NCI-H2171 (cell line): ENCODE data around the gene ADCY4.
A peak's percentile ranks its signal among the peaks of the same experiment; 100 is the strongest.

Experiments
- DNase-seq: peaks from one replicate; lab custom pipeline; 2025; lab: John Stamatoyannopoulos, UW

The ADCY4 gene

DNA sequence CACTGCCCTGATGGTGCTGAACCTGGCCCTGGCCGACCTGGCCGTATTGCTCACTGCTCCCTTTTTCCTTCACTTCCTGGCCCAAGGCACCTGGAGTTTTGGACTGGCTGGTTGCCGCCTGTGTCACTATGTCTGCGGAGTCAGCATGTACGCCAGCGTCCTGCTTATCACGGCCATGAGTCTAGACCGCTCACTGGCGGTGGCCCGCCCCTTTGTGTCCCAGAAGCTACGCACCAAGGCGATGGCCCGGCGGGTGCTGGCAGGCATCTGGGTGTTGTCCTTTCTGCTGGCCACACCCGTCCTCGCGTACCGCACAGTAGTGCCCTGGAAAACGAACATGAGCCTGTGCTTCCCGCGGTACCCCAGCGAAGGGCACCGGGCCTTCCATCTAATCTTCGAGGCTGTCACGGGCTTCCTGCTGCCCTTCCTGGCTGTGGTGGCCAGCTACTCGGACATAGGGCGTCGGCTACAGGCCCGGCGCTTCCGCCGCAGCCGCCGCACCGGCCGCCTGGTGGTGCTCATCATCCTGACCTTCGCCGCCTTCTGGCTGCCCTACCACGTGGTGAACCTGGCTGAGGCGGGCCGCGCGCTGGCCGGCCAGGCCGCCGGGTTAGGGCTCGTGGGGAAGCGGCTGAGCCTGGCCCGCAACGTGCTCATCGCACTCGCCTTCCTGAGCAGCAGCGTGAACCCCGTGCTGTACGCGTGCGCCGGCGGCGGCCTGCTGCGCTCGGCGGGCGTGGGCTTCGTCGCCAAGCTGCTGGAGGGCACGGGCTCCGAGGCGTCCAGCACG is 18.9 kb downstream of the ADCY4 start:
- no peak for DNase-seq

GRCh38 chr14:24315243-24315806 is 19.5 kb downstream of the ADCY4 start:
- DNase-seq = no peak

GRCh38 chr14:24314377-24315193 is 20.3 kb downstream of the ADCY4 start:
- DNase-seq = no peak

DNA sequence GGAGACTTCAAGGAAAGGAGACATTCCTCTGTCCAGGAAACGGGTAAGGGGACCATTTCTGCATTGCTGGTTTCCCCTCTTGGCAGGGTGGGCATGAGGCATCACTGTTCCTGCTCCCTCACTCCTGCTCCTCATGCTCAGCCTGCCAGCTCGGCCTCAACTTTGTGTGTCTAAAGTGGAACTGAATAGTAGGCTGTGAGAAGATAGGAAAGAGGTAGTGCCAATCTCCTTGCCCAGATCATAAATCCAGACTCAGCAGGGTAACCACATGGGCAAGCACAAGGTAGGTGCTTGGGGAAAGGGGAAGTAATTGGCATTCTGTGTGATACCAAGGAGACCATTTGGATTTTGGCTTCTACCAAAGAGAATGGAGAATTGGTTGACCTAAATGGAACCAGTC is 21.0 kb downstream of the ADCY4 start:
- DNase-seq = no peak

GRCh38 chr14:24312736-24313507 is 21.9 kb downstream of the ADCY4 start:
- no peak for DNase-seq

DNA sequence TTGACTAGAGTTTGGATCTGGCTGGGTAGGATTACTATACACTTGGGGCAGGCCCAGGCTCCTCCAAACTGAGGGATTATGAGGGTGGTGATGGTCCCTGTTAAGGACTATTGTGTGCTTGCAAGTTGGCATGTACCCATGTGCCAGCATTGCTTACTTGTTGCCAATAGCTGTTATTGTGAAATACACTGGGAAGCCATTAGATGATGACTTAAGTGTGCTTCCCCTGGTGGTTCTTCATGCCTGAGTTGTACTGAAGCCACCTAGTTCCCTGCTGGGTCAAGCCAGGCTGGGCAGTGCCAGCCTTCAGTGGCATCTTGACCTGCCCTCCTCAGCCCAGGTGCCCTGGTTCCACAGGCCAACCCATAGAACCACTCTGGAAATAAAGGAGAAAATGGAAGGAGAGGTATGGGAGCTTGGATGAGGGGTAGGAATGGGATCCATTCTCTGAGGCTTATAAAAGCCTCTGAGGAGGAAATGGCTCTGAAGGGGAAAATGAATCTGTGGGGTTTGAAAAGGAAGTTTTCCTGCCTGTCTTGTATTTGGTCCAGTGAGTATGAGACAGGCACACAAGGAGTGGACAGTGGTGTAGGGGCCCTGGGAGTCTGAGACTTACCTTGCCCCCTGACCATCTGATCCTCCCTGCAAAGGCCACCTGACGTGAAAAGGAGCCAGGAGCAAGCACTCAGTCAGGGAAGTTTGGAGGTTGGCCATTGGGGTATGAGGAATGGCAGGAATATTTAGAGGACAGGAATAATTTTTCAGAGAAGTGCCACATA is 22.8 kb downstream of the ADCY4 start:
- DNase-seq = no peak

GRCh38 chr14:24310646-24311604 is 23.9 kb downstream of the ADCY4 start, which contains the start of gene LTB4R:
Gene LTB4R (plus strand): TSS chr14:24311502. CDS start chr14:24315652, 4,150 bp downstream.
- DNase-seq = no peak

GRCh38 chr14:24310265-24310645 is 24.6 kb downstream of the ADCY4 start:
- no peak for DNase-seq

GRCh38 chr14:24309538-24310264 is 25.2 kb downstream of the ADCY4 start, which contains the start of gene LTB4R2:
Gene LTB4R2 (plus strand): TSS chr14:24310140. CDS start chr14:24310665, 525 bp downstream.
- DNase-seq = no peak

GRCh38 chr14:24308342-24309124 is 26.3 kb downstream of the ADCY4 start:
- no peak for DNase-seq

- DNase-seq = peak; percentile 10
Measured at GRCh38 chr14:24307575-24308341, 27.1 kb downstream of the ADCY4 start, which contains the start of gene CIDEB. Gene CIDEB (minus strand): TSS chr14:24307977. CDS start chr14:24307858, 119 bp downstream.

GRCh38 chr14:24307156-24307574 is 27.7 kb downstream of the ADCY4 start:
- DNase-seq = no peak

- no peak for DNase-seq
Measured at GRCh38 chr14:24304019-24304387, 30.9 kb downstream of the ADCY4 start.

GRCh38 chr14:24300326-24300980 is 34.4 kb downstream of the ADCY4 start:
- DNase-seq = no peak

GRCh38 chr14:24299255-24300191 is 35.3 kb downstream of the ADCY4 start, which contains the start of the genes DHRS1 and NOP9:
Gene DHRS1 (minus strand): TSS chr14:24299780. CDS start chr14:24299106, 674 bp downstream.
Gene NOP9 (plus strand): TSS chr14:24299850. CDS start chr14:24299955, 105 bp downstream.
- peak; percentile 84 for DNase-seq

- no peak for DNase-seq
Measured at GRCh38 chr14:24298892-24299254, 36.0 kb downstream of the ADCY4 start.
